ENCODE data around the gene TTC21A.
A peak's percentile ranks its signal among the peaks of the same experiment; 100 is the strongest.

Gene TTC21A

DNA sequence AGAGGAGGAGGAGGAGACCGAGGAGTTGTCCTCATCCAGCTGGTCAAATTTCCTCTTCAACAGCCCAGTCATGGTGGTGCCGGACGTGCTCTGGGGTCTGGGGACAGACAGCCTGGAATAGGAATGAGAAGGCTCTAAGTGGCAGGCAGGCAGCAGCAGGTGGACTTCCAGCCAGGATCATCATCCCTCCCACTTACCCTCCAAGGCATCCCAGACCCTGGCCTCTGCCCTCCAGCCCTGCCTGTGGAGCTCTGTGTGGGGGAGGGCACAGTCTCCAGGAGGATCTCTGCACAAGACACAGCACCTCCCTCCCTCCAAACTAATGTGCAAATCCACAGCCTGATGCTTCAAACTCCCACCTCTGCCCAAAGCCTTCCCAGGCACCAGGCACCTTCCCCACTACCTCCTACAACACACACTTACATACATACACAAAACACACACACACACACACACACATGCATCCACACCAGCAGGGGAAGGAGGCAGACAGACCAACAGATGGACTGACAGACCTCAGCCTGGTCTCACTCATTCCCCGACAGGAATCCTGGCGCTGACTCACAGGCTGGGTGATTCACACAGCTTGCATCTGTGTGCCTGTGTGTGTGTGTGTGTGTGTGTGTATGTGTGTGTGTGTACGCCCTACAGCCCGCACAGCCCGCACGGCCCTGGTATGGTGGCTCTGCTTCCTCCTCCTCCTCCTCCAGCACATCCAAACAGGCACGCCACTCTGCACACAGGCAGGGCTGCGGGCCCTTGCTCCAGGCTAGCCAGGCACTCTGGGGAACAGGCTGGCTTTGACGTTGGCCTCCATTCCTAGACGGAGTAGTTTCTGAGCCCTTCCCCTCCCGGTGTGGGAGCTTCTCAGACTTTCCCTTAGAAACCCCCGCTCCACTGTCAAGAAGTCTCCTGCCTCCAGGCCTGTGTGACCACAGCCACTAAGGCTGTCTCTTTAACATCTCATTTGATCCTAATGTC is 39.4 kb downstream of the TTC21A start:
- TF ChIP-seq CTCF (IDR thresholded peaks at IDR 0.05; ENCODE audit: low read depth, low read length): no peak
- Histone ChIP-seq H3K4me3 (ENCODE audit: low read depth, low read length) (no peak overlapping the region), H3K27me3 (ENCODE audit: insufficient read depth, low read depth, severe bottlenecking) (no peaks in the 10 kb centered on the region), H3K9me3 (ENCODE audit: severe bottlenecking) (no peaks in the 10 kb centered on the region), H3K27ac (peak overlapping the region; percentile 87), H3K36me3 (peaks cover 50% of the 10 kb centered on the region)
- DNase-seq: peak; percentile 58

DNA sequence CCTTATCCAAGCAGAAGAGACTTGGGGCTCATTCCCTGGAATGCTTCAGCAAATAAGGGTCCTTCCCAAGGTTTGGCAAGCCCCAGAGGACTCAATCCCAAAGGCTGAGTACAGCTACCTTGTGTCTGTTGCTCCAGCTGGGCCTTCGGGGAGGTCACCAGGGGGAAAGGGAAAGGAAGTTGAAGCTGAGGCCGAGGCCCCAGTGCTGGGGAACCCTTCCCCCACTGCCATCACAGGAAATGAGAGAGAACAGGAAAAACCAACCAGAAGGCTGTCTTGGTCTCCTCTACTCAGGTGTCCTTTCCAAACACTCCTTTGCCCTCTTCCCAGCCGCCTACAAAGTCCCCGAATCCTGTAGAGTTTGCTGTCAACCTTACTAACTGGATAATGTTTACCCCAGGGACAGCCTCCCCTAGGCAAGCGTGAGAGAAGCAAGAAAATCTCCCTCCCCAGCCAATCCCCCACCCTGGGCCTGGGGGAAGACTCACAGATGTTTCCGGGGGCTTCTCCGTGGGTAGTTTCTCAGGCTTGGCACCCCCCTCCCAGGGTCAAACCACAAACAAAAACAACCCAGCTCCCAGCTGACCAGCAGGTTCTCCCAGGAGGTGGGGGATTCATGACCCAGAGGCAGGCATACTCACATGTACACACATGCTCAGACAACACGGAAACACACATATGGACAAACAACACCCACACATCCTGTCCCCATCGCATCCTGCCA is 40.4 kb downstream of the TTC21A start:
- H3K36me3 ChIP-seq: peaks cover 40% of the 10 kb centered on the region
- no peaks in the 10 kb centered on the region for H3K9me3 ChIP-seq (ENCODE audit: severe bottlenecking)
- TF ChIP-seq CTCF (IDR thresholded peaks at IDR 0.05; ENCODE audit: low read depth, low read length): no peak
- H3K27me3 ChIP-seq (ENCODE audit: insufficient read depth, low read depth, severe bottlenecking): no peaks in the 10 kb centered on the region
- peak overlapping the region; percentile 87 for H3K27ac ChIP-seq
- H3K4me3 ChIP-seq (ENCODE audit: low read depth, low read length): peak overlapping the region; percentile 3; the same call in 1 of the 2 replicates
- peak; percentile 52 for DNase-seq

- H3K27me3 ChIP-seq (ENCODE audit: insufficient read depth, low read depth, severe bottlenecking): no peaks in the 10 kb centered on the region
- H3K9me3 ChIP-seq (ENCODE audit: severe bottlenecking): no peaks in the 10 kb centered on the region
- no peak overlapping the region; the same call in 1 of the 2 replicates for H3K4me3 ChIP-seq (ENCODE audit: low read depth, low read length)
- H3K36me3 ChIP-seq: peaks cover 33% of the 10 kb centered on the region
- peak overlapping the region; percentile 87 for H3K27ac ChIP-seq
- no peak for TF ChIP-seq CTCF (IDR thresholded peaks at IDR 0.05; ENCODE audit: low read depth, low read length)
- peak; percentile 90 for DNase-seq
Measured at GRCh38 chr3:39148435-39149058, 41.1 kb downstream of the TTC21A start.

- H3K27ac ChIP-seq: peak overlapping the region; percentile 87
- DNase-seq: no peak
- TF ChIP-seq CTCF (IDR thresholded peaks at IDR 0.05; ENCODE audit: low read depth, low read length): no peak
- H3K9me3 ChIP-seq (ENCODE audit: severe bottlenecking): no peaks in the 10 kb centered on the region
- H3K4me3 ChIP-seq (ENCODE audit: low read depth, low read length): no peak overlapping the region
- no peaks in the 10 kb centered on the region for H3K27me3 ChIP-seq (ENCODE audit: insufficient read depth, low read depth, severe bottlenecking)
- H3K36me3 ChIP-seq: peaks cover 28% of the 10 kb centered on the region
Measured at GRCh38 chr3:39149059-39149455, 41.6 kb downstream of the TTC21A start.

DNA sequence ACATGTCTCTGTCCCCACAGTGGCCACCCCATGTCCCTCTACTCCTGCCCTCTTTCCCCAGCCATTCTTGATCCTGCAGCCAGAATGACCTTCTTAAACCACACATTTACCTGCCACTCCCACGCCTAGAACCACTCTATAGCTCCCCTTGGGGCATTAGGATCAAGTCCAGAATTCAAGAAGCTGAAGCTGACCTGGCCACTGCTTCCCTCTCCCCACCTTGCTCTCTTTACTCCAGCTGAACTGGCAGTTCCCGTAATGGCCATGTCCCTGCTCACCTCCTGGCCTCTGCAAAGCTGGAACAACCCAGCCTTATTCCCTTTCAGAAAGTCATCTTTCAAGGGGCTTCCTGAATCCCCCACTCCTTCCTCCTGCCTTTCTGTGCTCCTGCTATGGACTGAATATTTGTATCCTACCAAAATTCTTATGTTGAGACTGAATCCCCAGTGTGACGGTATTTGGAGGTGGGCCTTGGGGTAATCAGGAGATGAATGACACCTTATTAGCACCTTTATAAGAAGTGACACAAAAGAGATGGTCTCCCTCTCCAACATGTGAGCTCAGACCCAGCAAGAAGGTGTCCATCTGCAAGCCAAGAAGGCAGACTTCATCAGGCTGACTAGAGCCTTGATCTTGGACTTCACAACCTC is 42.1 kb downstream of the TTC21A start:
- H3K27ac ChIP-seq: peak overlapping the region; percentile 87
- H3K27me3 ChIP-seq (ENCODE audit: insufficient read depth, low read depth, severe bottlenecking): no peaks in the 10 kb centered on the region
- H3K36me3 ChIP-seq: peaks cover 23% of the 10 kb centered on the region
- no peaks in the 10 kb centered on the region for H3K9me3 ChIP-seq (ENCODE audit: severe bottlenecking)
- no peak for DNase-seq
- TF ChIP-seq CTCF (IDR thresholded peaks at IDR 0.05; ENCODE audit: low read depth, low read length): no peak
- no peak overlapping the region for H3K4me3 ChIP-seq (ENCODE audit: low read depth, low read length)

Data from WERI-Rb-1 (cell line).